Measurements from ENCODE around the gene GLIS2.
A peak's percentile ranks its signal among the peaks of the same experiment; 100 is the strongest.

Gene GLIS2

GRCh38 chr16:4283441-4283840 is 32.4 kb upstream of the GLIS2 start:
- no peak for TF ChIP-seq CTCF (IDR thresholded peaks at IDR 0.05)
- no peak for DNase-seq
- H3K27ac Mint-ChIP-seq, result peak overlapping the region; percentile 81
- peaks cover 37% of the 10 kb centered on the region for H3K4me1 Mint-ChIP-seq
- H3K9me3 Mint-ChIP-seq, result peaks cover 17% of the 10 kb centered on the region
- H3K36me3 Mint-ChIP-seq (ENCODE audit: low read depth), result peaks cover 10% of the 10 kb centered on the region
- no peak overlapping the region for H3K4me3 Mint-ChIP-seq
- H3K27me3 Mint-ChIP-seq (ENCODE audit: low read depth, poor library complexity), result no peaks in the 10 kb centered on the region

GRCh38 chr16:4283939-4284338 is 31.9 kb upstream of the GLIS2 start:
- peaks cover 17% of the 10 kb centered on the region for H3K9me3 Mint-ChIP-seq
- H3K36me3 Mint-ChIP-seq (ENCODE audit: low read depth), result peaks cover 10% of the 10 kb centered on the region
- peak overlapping the region; percentile 81 for H3K27ac Mint-ChIP-seq
- DNase-seq, result no peak
- no peak for TF ChIP-seq CTCF (IDR thresholded peaks at IDR 0.05)
- peaks cover 42% of the 10 kb centered on the region for H3K4me1 Mint-ChIP-seq
- H3K27me3 Mint-ChIP-seq (ENCODE audit: low read depth, poor library complexity), result no peaks in the 10 kb centered on the region
- no peak overlapping the region for H3K4me3 Mint-ChIP-seq

- H3K36me3 Mint-ChIP-seq (ENCODE audit: low read depth), result peaks cover 9% of the 10 kb centered on the region
- H3K4me1 Mint-ChIP-seq, result peaks cover 45% of the 10 kb centered on the region
- H3K9me3 Mint-ChIP-seq, result peaks cover 16% of the 10 kb centered on the region
- no peak overlapping the region for H3K4me3 Mint-ChIP-seq
- H3K27ac Mint-ChIP-seq, result no peak overlapping the region
- DNase-seq, result no peak
- no peak for TF ChIP-seq CTCF (IDR thresholded peaks at IDR 0.05)
- H3K27me3 Mint-ChIP-seq (ENCODE audit: low read depth, poor library complexity), result no peaks in the 10 kb centered on the region
Measured at GRCh38 chr16:4285167-4285566, 30.7 kb upstream of the GLIS2 start.

- H3K4me1 Mint-ChIP-seq, result peaks cover 68% of the 10 kb centered on the region
- DNase-seq, result peak; percentile 83
- TF ChIP-seq CTCF (IDR thresholded peaks at IDR 0.05), result peak; percentile 82
Measured at GRCh38 chr16:4288148-4288921, 27.5 kb upstream of the GLIS2 start.

GRCh38 chr16:4290236-4290830 is 25.5 kb upstream of the GLIS2 start:
- peaks cover 71% of the 10 kb centered on the region for H3K4me1 Mint-ChIP-seq
- H3K9me3 Mint-ChIP-seq, result no peaks in the 10 kb centered on the region
- H3K36me3 Mint-ChIP-seq (ENCODE audit: low read depth), result no peaks in the 10 kb centered on the region
- DNase-seq, result no peak
- peak overlapping the region; percentile 92 for H3K27ac Mint-ChIP-seq
- TF ChIP-seq CTCF (IDR thresholded peaks at IDR 0.05), result no peak
- peak overlapping the region; percentile 46 for H3K4me3 Mint-ChIP-seq
- peaks cover 3% of the 10 kb centered on the region for H3K27me3 Mint-ChIP-seq (ENCODE audit: low read depth, poor library complexity)

More at GRCh38 chr16:4288148-4288921, 27.5 kb upstream of the GLIS2 start:
- Mint-ChIP-seq H3K36me3 (ENCODE audit: low read depth) (no peaks in the 10 kb centered on the region), H3K4me3 (no peak overlapping the region), H3K27ac (no peak overlapping the region), H3K9me3 (no peaks in the 10 kb centered on the region), H3K27me3 (ENCODE audit: low read depth, poor library complexity) (peaks cover 3% of the 10 kb centered on the region)

All from nephron progenitor cell (in vitro differentiated cells).